GM12872 (cell line): ENCODE results near the gene IMPG2.

Experiments used
- TF ChIP-seq, protein P1 (sequence below): IDR thresholded peaks from 3 replicates; pipeline ENCODE4 v1.5.1; 2011; ENCODE audit warnings: low read depth, mild to moderate bottlenecking, low read length, moderate library complexity; ENCODE audit not compliant: insufficient read depth

The IMPG2 gene

DNA sequence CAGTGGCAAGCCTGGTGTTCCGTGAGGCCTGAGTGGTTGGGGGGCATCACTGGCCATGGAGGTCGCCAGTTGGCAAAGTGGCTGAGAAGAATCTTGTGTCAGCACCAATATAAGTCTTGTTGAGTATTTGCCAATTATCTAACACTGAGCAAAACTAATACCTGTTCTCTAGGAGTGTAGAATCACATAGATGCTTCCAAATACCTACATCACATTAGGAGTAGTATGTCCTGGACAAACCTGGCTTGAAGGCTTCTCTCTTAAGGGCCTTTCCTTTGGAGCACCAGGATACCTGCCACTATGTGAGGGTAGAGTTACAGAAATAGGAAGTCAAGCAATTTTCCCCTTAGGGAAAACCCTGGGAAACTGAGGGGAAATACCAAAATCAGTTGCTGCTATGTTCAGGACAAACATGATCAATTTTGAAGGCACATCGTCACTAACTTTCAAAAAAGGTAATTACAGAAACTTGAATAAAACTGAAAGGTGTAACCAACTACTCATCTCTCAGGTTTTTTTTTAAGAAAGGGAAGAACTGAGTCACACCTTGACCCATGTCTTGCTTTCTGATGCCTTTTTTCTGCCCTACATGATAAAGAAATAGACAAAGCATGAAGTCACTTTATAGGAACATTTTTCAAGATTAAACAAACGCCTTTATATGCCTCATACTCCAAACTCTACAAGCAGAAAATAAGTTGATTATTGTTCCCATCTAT is 100.4 kb downstream of the IMPG2 start:
- TF ChIP-seq, protein P1, sequence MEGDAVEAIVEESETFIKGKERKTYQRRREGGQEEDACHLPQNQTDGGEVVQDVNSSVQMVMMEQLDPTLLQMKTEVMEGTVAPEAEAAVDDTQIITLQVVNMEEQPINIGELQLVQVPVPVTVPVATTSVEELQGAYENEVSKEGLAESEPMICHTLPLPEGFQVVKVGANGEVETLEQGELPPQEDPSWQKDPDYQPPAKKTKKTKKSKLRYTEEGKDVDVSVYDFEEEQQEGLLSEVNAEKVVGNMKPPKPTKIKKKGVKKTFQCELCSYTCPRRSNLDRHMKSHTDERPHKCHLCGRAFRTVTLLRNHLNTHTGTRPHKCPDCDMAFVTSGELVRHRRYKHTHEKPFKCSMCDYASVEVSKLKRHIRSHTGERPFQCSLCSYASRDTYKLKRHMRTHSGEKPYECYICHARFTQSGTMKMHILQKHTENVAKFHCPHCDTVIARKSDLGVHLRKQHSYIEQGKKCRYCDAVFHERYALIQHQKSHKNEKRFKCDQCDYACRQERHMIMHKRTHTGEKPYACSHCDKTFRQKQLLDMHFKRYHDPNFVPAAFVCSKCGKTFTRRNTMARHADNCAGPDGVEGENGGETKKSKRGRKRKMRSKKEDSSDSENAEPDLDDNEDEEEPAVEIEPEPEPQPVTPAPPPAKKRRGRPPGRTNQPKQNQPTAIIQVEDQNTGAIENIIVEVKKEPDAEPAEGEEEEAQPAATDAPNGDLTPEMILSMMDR, result no peak

DNA sequence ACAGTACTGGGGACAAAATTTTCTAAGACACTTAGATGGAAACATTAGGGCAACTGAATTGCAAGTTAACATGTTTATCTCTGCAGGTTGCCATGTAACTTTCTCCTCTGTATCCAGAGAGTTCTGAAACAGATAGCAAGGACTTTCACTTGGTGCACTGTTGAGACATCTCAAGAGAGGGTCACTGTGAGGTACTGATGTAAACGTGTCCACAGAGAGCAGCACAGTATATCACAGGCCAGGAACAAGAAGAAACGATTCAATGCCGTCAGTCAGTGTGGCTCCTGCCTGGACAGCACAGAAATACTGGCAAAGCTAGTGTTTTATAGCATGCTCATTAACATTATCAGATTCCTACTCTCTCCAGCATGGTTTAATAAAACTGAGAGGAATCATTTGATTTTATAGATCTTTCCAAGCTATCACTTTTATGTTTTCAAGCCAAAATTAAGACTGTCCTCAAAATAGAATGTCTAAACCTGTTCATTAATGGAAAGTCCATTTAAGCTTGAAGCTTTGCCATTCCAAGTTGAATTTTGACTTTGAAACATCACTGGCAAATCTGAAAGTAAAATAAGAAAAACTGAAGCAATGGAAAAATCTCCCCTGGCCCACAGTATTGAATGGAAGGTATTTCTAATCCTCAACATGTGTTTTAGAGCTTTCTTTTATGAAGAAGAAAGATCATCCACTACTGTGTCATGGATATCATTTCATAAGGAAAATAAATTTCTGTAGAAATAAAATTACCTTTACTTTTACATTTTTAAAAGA is 102.7 kb downstream of the IMPG2 start:
- TF ChIP-seq, protein P1, result no peak

DNA sequence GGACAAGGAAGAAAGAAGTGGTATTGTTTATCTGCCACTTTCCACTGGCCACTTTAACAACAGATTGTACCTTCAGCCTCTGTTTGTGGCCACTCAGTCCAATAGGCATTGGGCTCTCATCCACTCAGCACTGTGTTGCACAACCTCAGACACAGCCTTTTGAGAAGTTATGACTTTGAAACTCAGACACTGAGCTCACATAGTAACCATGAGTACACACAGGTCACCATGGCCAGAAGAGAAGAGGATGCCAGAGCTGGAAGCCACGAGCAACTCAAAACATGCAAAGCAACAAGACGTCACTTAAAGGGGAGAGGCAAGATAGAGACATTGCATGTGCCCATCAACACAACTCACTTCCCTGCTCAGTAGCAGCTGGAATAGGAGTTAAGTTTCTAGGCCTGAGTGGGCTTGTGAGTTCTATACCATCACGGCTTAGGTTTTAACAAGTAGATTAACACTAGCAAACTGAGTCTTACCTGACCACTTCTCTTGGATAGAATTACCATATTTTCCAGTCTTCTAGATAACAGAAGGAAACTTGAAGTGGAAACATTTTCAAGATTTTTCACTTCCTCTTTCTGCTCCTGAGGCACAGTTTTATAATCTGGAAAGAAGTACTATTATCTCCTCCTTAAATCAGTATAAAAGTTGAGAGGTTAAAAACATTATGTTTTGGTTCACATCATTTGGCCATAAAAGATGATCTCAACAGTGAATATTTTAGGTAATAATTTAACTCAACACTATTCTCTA is 103.5 kb downstream of the IMPG2 start:
- TF ChIP-seq, protein P1, result no peak

DNA sequence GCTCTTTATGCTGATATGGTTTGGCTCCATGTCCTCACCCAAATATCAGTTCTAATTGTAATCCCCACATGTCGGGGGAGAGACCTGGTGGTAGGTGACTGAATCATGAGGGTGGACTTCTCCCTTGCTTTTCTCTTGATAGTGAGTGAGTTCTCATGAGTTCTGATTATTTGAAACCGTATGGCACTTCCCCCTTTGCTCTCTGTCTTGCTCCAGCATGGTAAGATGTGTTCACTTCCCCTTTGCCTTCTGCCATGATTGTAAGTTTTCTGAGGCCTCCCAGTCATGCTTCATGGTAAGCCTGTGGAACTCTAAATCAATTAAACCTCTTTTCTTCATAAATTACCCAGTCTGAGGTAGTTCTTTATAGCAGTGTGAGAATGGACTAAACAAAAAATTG is 107.6 kb downstream of the IMPG2 start:
- TF ChIP-seq, protein P1, result no peak

DNA sequence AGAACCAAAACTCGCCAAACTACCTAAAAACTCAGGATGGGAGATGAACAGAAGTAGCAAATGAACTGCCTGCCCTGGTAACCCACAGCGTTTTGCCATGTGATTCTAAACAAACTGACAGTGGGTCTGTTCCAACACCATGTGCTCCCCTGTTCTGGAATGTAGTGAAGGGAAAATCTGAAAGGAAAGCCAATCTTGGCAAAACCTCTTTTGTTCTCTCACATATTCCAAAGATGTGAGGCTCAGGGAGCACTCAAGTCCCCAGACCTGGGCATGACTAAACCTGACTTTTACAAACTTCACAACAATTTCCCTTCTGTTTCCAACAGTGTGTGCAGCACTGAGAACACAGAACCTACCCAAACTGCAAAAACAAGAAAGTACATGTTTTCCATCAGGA is 116.1 kb downstream of the IMPG2 start:
- TF ChIP-seq, protein P1, result no peak

DNA sequence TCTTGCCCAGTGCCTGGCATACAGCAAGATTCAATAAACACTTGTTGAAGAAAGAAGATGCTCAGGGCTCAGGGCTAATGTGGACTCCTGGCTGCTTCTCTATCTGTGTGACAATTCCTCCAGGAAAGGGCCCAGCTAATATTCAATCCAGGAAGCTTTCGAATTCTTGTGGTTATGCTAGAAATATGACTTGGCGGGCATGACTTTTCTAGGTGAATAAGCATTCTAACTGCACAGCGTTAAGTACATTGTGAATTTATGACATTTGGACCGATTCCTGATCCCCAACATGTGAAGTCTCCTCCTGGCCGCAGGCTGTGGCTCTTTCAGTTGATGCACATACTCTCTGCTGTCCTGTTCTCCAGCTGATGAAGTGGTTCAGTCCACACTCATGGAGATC is 117.0 kb downstream of the IMPG2 start:
- TF ChIP-seq, protein P1, result no peak

DNA sequence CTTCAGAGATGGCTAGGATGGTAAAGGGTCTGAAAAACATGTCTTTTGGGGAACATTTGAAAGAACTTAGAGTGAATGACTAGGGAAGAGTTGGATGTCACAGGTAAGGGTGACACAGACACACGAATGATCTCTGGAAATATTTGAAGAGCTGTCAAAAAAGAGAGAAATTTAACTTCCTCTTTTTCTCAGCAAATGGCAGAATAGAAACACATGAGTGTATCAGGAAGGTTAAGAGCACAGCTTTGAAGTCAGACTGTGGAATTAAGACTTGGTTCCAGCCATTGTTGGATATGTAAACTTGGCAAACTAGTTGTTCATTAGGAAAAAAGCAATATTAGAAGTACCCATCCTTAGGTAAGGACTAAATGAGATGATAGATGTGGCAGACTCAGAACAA is 117.7 kb downstream of the IMPG2 start:
- TF ChIP-seq, protein P1, result no peak
